Stomach (tissue), 9 donors: ENCODE data around the gene CRYM. TPM values are rescaled to one million over a fixed set of nuclear protein-coding genes. Genes with fewer than 3 reads are reported as not detected.

Source experiments
- DNase-seq, 2 donors: peaks; one replicate each; pipeline versions ENCODE4 v3.0.0 to v3.0.0-alpha.2; 2013 to 2019
- H3K27ac ChIP-seq, 5 donors: fragments of 200-600 bp in 4 of 5; sonication (generic) in 4 of 5; one replicate each; pipeline ENCODE4 v1.5.1; 2013 to 2019; ENCODE audit warnings: mild to moderate bottlenecking in 1 of 5, moderate library complexity in 1 of 5
- H3K27me3 ChIP-seq, 3 donors: fragments of 200-600 bp; sonication (generic); one replicate each; pipeline ENCODE4 v1.5.1; 2017 to 2019; ENCODE audit warnings: mixed run types in 1 of 3
- H3K36me3 ChIP-seq, 4 donors: fragments of 200-600 bp; sonication (generic); 1 replicate in 3 of 4; 2 replicates in 1 of 4; pipeline ENCODE4 v1.5.1; 2016 to 2019
- H3K4me1 ChIP-seq, 4 donors: fragments of 200-600 bp; sonication (generic); one replicate each; pipeline ENCODE4 v1.5.1; 2016 to 2019
- H3K4me3 ChIP-seq, 4 donors: fragments of 200-600 bp; sonication (generic) in 3 of 4; one replicate each; pipeline ENCODE4 v1.5.1; 2016 to 2019; ENCODE audit warnings: mild to moderate bottlenecking in 1 of 4
- H3K9me3 ChIP-seq, 4 donors: fragments of 200-600 bp; sonication (generic); one replicate each; pipeline ENCODE4 v1.5.1; 2016 to 2019
- EP300 ChIP-seq: sonication (generic); formaldehyde crosslinking; IDR thresholded peaks from one replicate; pipeline ENCODE4 v1.6.1; 2017; ENCODE audit warnings: antibody characterized with exemption
- POLR2A ChIP-seq, 4 donors: fragments of 450-650 bp; IDR thresholded peaks; one replicate each; pipeline ENCODE4 v1.6.1; 2016; ENCODE audit warnings: antibody characterized with exemption in 4 of 4, control low read depth in 2 of 4, mild to moderate bottlenecking in 1 of 4, moderate library complexity in 1 of 4
- POLR2AphosphoS5 ChIP-seq, 3 donors: sonication (generic); formaldehyde crosslinking; IDR thresholded peaks; one replicate each; pipeline ENCODE4 v1.6.1; 2016; ENCODE audit warnings: antibody characterized with exemption in 3 of 3
- WGBS, 5 donors: extraction: QIAGEN DNeasy Blood & Tissue Kit in 3 of 5; methylation state at CpG; one replicate each; pipeline versions ENCODE4 v1.1.5 to v1.1.7; 2013 to 2018; 5-methylcytosine and 5-hydroxymethylcytosine counted together
- intact Hi-C: fragments of 100-400 bp; cut with DNase I; formaldehyde crosslinking; loops from one replicate; pipeline ENCODE4 v1.15.1; 2023; ENCODE audit warnings: low total_unique reads
- polyA plus RNA-seq, 3 donors: library from polyadenylated mRNA; stranded (reverse); fragments of 200-250 nt; gene quantifications; one replicate each; pipeline ENCODE4 v1.2.3, GENCODE V29; 2013
- total RNA-seq, 5 donors: library from RNA; depleted of rRNA; stranded (reverse); fragments of >200 nt; gene quantifications; one replicate each; pipeline versions ENCODE4 v1.1.0 to v1.2.3, GENCODE V29; 2014 to 2016
- TF ChIP-seq, protein P1 (sequence below), 7 experiments: fragments of 450-650 bp in 4 of 7; fragments of 200-600 bp in 3 of 7; sonication (generic) in 3 of 7; IDR thresholded peaks; one replicate each; pipeline ENCODE4 v1.5.1; 2016 to 2019; ENCODE audit warnings: antibody characterized with exemption in 7 of 7, control low read depth in 2 of 7, mild to moderate bottlenecking in 1 of 7
- donor health status: healthy with polysubstance abuse.
- donor health status: Bipolar disorder and iron deficiency.
- donor health status: healthy.

The CRYM gene
- total and polyA plus RNA-seq, 8 donors = 0.75 to 4.0 (median 3.3) TPM; not detected in 3

DNA sequence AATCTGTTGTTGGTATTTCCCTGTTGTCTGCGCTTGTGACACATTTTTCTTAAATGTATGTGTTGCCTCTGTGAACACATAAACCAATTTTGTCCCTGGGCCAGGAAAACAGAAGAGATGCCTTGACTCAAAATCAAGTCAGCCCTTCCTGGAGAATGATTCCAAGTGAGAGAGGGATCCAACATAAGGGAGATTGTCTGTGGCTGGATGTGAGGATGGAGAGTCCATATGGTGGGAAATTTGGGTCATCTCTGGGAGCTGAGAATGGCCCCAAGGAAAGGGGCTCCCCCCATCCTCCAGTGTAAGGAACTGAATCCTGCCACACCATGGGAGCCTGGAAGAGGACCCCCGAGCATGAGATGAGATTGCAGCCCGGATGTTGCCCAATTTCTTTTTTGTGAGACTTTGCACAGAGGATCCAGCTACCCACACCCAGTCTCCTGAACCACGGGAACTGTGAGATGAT, 13.5 kb downstream of the CRYM start:
- peaks cover 0 to 26% (median 7%) of the 10 kb centered on the region in 4 donors for H3K4me1 ChIP-seq
- no peaks in the 10 kb centered on the region for H3K9me3 ChIP-seq
- TF ChIP-seq POLR2A (IDR thresholded peaks at IDR 0.05) = no peak
- no peak for TF ChIP-seq POLR2AphosphoS5 (IDR thresholded peaks at IDR 0.05)
- TF ChIP-seq EP300 = no peak
- TF ChIP-seq, protein P1, sequence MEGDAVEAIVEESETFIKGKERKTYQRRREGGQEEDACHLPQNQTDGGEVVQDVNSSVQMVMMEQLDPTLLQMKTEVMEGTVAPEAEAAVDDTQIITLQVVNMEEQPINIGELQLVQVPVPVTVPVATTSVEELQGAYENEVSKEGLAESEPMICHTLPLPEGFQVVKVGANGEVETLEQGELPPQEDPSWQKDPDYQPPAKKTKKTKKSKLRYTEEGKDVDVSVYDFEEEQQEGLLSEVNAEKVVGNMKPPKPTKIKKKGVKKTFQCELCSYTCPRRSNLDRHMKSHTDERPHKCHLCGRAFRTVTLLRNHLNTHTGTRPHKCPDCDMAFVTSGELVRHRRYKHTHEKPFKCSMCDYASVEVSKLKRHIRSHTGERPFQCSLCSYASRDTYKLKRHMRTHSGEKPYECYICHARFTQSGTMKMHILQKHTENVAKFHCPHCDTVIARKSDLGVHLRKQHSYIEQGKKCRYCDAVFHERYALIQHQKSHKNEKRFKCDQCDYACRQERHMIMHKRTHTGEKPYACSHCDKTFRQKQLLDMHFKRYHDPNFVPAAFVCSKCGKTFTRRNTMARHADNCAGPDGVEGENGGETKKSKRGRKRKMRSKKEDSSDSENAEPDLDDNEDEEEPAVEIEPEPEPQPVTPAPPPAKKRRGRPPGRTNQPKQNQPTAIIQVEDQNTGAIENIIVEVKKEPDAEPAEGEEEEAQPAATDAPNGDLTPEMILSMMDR (IDR thresholded peaks at IDR 0.05) = no peak
- H3K4me3 ChIP-seq = no peak overlapping the region
- intact Hi-C loops = no loop called here
- H3K27me3 ChIP-seq = no peaks in the 10 kb centered on the region
- peak overlapping the region in 1 of 5 donors; percentile 13 for H3K27ac ChIP-seq
- no peaks in the 10 kb centered on the region for H3K36me3 ChIP-seq
- 65 to 84% (median 78%) methylated on average over 4 of the region's 4 CpGs for WGBS, 5 donors
- DNase-seq = peak in 1 of 2 donors; percentile 16

DNA sequence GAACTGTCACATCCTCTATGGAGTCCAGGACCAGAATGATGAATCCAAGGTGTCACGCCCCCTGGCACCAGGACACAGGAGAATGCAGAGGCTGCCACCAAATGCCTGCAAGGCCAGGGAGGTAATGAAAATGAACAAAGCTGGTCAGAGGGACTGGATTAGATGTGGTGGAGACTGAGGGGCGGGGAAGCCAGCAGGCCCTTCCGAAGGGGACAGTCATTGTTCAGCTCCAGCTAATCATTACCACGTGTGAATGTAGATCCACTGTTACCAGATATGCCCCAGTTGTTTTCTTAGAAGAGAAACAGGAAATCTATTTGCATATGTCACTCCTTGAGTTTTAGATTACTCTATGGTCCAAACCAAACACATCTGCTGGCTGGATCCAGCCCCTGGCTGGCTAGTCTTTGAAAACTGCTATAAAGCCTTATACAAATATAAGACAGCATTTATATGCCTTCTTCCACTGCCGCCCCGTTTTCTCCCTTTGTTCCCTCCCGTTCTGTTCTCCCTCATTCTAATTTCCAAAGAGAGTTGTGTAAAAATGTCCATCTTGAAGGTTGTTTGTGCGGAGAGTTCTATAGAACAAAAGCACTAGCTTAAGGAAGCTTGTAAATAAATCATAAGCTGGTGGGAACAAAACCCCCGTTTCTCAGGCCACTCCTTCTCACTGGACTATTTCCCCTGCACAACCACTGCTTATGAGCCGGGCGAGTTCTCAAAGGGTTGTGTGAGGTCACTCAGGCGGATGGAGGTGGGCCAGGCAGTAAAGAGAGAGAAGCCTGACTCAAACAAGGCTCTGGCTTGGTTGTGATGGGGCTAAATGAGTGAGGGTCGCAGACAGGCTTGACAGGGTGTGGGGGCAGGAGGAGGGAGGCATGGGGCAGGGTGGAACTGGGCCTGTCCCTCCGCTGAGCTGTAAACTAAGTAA, 14.2 kb downstream of the CRYM start:
- Histone ChIP-seq H3K27ac (peak overlapping the region in 1 of 5 donors; percentile 13), H3K4me1 (peaks cover 0 to 26% (median 7%) of the 10 kb centered on the region in 4 donors), H3K36me3 (no peaks in the 10 kb centered on the region), H3K9me3 (no peaks in the 10 kb centered on the region), H3K27me3 (no peaks in the 10 kb centered on the region), H3K4me3 (no peak overlapping the region)
- no peak for TF ChIP-seq POLR2A (IDR thresholded peaks at IDR 0.05)
- TF ChIP-seq, protein P1 (IDR thresholded peaks at IDR 0.05) = no peak
- no peak for TF ChIP-seq EP300
- TF ChIP-seq POLR2AphosphoS5 (IDR thresholded peaks at IDR 0.05) = no peak
- intact Hi-C loops = no loop called here
- peak in 1 of 2 donors; percentile 40 for DNase-seq
- 43 to 48% (median 44%) methylated on average over 14 of the region's 14 CpGs for WGBS, 5 donors

DNA sequence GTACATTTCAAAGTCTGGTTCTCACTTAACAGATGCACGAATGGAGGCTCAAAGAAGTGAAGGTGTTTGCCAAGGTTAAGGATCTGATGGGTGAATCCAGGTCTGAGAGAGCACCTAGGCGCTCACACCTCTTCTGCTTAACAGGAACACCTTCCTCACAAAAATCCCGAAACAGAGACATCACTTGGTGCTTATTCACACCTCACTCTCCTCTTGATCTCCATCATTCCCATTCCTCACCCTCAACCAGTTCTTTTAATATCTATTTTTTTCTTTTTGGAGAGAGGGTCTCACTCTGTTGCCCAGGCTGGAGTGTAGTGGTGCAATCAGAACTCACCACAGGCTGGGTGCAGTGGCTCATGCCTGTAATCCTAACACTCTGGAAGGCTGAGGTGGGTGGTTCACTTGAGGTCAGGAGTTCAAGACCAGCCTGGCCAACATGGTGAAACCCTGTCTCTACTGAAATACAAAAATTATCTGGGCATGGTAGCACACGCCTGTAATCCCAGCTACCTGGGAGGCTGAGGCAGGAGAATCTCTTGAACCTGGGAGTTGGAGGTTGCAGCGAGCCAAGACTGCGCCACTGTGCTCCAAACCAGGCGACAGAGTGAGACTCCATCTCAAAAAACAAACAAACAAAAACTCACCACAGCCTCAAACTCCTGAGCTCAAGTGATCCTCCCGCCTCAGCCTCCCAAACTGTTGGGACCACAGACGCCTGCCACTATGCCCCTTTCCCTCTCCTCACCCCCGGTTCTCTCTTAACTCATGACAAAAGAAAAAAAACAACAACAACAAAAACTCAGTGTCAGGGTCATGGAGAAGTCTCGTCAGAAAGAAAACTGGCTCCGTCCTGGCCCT, 15.1 kb downstream of the CRYM start:
- no peak for DNase-seq
- WGBS, 5 donors = 80 to 85% (median 85%) methylated on average over 12 of the region's 12 CpGs
- H3K4me1 ChIP-seq = peaks cover 0 to 26% (median 7%) of the 10 kb centered on the region in 4 donors
- no peak overlapping the region for H3K27ac ChIP-seq
- intact Hi-C loops = no loop called here
- no peaks in the 10 kb centered on the region for H3K27me3 ChIP-seq
- no peaks in the 10 kb centered on the region for H3K9me3 ChIP-seq
- H3K4me3 ChIP-seq = no peak overlapping the region
- no peaks in the 10 kb centered on the region for H3K36me3 ChIP-seq
- no peak for TF ChIP-seq POLR2A (IDR thresholded peaks at IDR 0.05)
- TF ChIP-seq, protein P1 (IDR thresholded peaks at IDR 0.05) = no peak
- TF ChIP-seq POLR2AphosphoS5 (IDR thresholded peaks at IDR 0.05) = no peak
- TF ChIP-seq EP300 = no peak
